Endothelial cell of umbilical vein (primary cell): ENCODE measurements around the gene BCL2L13.

Experiments used
- CTCF ChIP-seq, 2 donors: IDR thresholded peaks; 1 replicate in 1 of 2; 2 replicates in 1 of 2; pipeline ENCODE4 v1.5.1; 2011; ENCODE audit warnings: low read length in 2 of 2, mild to moderate bottlenecking in 2 of 2, moderate library complexity in 2 of 2, control low read depth in 1 of 2, inconsistent platforms in 1 of 2, low read depth in 1 of 2; ENCODE audit not compliant: insufficient read depth in 1 of 2; ENCODE audit errors: extremely low read depth in 1 of 2
- POLR2A ChIP-seq: IDR thresholded peaks from 2 replicates; pipeline ENCODE4 v1.6.1; 2012; ENCODE audit warnings: low read depth, mild to moderate bottlenecking, control low read depth, low read length
- POLR2AphosphoS5 ChIP-seq: IDR thresholded peaks from 2 replicates; pipeline ENCODE4 v1.6.1; 2012; ENCODE audit warnings: low read depth, mild to moderate bottlenecking, control low read depth, low read length, moderate library complexity; ENCODE audit not compliant: insufficient read depth

GRCh38 chr22:17590586-17590985 is 48.0 kb upstream of the BCL2L13 start:
- TF ChIP-seq CTCF (IDR thresholded peaks at IDR 0.05; ENCODE audit: extremely low read depth in 1 of 2, insufficient read depth in 1 of 2, low read depth in 1 of 2, low read length in 2 of 2) (no peak), POLR2A (no peak), POLR2AphosphoS5 (no peak)
